Skin of body (tissue), 2 donors: Measurements from ENCODE around the gene RIBC1. TPM values are rescaled to one million over a fixed set of nuclear protein-coding genes. Genes with fewer than 3 reads are reported as not detected.

Experiments used
- small RNA-seq: library from RNA; depleted of rRNA; stranded (forward); fragments of <200 nt; gene quantifications from one replicate; pipeline ENCODE3, GENCODE V24; 2014; ENCODE audit warnings: low replicate concordance
- total RNA-seq: library from RNA; depleted of rRNA; stranded (reverse); fragments of >200 nt; gene quantifications from one replicate; pipeline ENCODE4 v1.2.3, GENCODE V29; 2014

RIBC1 gene
- total RNA-seq, 1 donor from 2014 or later, result 0.49 TPM

Small RNA genes lying within 50 kb of the gene (small RNA-seq; reads per million reads assigned to genes)
- gene MIR6857 (not detected), gene VTRNA3-1P (not detected)

Other genes with a start within 250 kb of the RIBC1 start
- gene KDM5C, start 197.7 kb upstream of the RIBC1 start, total RNA-seq, result 105 TPM
- 6.6 TPM for gene IQSEC2, start 141.3 kb upstream of the RIBC1 start, total RNA-seq
- gene SMC1A, start 219 bp upstream of the RIBC1 start, total RNA-seq, result 22.3 TPM
- 37.2 TPM for gene HSD17B10, start 11.5 kb downstream of the RIBC1 start, total RNA-seq